HK-2 (cell line): ENCODE data around the gene MYO1D.
A peak's percentile ranks its signal among the peaks of the same experiment; 100 is the strongest.

Experiments
- DNase-seq: peaks from one replicate; pipeline ENCODE4 v3.0.0-alpha.2; 2018; ENCODE audit not compliant: unreplicated experiment

The MYO1D gene

DNA sequence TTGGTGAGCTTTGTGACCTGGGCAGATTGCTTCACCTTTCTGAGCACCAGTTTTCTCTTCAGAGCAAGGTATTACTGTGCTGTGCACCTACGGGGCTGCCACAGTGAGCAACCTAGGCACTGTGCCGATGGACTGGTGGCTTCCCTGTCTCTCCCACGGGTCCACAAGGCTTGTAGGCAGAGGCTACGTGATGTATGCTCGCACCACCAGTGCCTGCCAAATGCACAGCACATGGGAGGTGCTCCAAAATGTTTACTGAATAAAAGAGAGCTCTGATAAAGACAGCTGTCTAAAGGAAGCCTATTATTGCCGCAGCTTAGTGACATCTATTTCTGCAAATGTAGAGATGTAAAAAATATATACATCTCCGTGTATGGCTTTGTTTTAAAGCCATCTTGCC is 251.0 kb downstream of the MYO1D start:
- DNase-seq = no peak

DNA sequence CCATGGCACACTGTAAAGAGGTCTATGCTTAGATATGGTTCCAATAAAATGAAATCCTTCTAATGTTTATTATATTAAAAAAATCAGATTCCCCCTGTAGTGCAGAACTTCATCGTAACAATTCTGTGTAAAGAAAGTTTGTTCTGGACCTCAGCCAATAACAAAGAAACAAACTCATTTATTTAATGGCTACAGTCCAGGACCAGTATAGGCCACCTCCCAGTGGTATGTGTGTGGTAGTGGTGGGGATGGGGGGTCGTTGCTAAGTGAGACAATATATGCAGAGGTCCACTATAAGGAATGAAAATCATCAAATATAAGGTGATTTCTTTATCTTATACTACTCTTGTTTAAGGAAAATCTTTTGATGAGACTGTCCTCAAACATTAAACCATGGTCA is 253.7 kb downstream of the MYO1D start:
- no peak for DNase-seq

DNA sequence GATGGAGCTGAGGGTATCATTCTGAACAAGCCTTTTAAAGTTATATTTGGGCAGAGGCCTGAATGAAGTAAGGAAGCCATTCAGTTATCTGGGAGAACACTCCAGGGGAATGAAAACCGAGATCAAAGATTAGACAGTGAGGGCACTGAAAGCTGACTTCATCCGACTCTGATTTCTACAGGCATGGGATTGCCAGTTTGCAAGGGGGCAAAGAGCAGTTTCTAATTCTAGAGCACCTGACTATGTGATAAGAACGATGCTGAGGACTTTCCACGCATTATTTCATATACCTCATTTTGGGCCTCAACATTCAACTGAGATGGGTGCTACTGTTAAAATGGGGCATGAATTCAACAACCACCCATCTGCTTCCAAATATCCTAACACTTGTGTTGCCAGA is 254.4 kb downstream of the MYO1D start:
- DNase-seq = no peak

DNA sequence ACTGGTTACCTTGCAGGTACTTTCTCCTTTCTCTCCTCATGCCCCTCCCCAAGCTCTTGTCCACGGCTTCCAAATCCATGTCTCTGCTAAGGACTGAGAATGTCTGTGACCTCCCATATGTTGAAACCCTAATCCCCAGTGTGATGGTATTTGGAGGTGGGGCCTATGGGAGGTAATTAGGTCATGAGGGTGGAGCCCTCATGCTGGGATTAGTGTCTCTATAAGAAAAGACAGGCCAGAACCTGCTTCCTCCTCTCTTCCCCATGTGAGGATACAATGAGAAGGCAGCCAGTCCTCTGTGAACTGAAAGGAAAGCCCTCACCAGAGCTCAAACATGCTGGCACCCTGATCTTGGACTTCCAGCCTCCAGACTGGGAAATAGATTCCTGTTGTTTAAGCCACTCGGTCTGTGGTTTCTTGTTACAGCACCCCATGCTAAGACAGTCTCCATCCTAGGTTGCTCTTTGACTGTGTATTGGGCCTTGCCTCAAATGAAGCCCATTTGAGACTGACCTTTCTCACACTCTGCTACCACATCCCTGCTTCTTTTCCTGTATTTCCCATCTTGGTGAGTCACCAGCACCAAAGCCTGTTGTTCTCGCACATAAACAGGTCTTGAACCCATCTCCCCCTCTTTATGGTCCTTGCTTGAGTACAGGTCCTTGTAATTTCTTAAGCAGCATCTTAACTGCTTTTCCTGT is 255.2 kb downstream of the MYO1D start:
- DNase-seq = no peak

DNA sequence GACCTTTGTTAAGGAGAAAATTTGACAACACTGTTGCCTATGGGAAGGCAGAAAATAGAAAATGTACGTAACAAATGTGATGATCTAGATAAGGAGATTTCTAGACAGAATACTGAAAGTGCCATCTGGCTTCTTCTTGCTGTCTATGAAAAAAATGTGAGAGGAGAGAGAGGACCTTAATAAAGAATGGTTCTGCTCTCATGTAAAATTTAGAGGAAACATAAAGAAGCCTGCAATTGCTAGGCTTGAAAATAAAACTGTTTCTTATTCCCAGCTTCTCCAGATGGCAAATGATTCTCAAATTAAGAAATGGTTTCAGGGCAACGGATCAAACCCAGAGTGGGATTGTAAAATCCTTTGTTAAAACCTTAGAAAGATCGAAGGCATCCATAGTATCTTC is 261.6 kb downstream of the MYO1D start:
- no peak for DNase-seq

DNA sequence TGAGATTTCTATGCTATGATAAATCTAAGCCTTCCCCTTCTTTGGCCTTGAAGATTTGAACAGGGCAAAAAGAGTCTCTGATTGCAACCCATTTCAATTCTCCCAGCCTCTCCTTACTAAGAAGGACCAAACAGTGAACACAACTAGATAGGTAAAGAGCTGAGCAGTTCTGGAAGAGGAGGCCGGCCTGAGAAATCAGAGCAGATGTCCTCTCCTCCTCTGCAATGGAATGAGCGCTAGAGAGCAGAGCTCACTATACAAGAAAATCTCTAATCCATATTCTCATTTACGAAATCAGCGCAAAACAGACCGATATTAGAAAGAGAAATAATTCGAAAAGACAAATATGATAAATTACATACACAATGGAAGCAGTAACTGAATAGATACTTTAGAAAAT is 266.0 kb downstream of the MYO1D start:
- no peak for DNase-seq

DNA sequence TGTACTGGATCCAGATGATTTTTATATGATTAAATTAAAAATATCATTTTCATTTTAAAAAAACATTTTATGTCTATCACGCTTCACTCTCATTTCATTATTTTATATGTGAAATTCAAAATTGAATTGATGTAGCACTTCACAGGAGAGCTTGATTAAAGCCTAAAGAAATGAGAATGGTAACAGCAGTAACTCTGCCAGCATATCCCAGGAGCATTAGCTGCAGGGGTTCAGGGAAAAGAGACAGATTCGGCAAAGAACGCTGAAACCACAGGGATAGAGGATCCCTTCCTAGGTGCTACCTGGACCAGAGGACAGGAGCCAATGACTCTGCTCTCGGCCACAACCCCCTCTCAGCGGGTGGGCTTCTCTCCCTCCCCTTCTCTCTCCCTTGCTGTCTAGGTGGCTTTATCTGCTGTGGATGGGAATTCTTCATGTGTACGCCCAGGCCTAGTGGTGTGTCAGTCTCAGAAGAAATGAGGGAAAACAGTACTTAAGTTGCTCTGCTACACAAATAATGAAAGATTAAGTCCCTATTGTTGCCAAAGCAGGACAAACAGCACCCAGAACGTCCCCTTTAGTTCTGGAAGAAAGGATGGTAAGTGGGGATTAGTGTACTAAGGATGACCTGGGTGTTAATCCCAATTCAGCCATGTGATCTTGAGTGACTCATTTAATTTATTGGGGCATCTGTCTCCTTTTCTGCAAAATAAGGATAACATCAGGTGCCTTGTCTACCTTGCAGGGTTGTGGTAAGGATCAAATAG is 266.9 kb downstream of the MYO1D start:
- DNase-seq = no peak

DNA sequence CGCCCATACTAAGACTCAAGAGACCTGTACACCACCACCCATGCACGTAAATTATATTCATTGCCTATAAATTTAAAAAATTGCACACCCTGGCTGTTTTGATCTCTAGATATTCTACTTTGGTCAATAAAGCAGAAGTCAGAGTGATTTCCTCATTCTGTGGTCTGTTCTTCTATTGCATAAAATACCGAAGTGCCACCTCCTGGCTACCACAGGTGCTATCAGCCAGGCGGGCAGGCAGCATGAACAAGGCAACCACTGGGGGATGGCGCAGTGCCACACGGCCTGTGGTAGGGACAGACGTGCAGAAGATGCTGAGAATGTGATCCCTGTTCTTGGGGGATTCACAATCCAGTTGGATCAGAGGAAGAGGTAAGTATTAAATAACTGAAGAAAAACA is 267.8 kb downstream of the MYO1D start:
- DNase-seq = peak; percentile 58

DNA sequence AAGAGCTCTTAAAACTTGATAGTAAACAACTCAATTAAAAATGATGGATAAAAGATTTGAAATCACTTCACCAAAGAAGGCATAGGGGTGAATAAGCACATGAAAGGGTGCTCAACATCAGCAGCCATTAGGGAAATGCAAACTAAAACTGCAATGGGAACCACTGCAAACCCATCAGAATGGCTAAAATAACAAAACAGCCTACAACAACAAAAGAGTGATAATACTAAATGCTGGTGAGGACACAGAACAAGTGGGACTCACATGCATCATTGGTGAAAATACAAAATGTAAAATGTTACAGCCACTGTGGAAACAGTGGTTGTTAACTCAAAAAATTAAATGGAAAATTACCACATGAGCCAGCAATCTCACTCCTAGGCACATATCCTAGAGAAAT is 268.7 kb downstream of the MYO1D start:
- DNase-seq = no peak

DNA sequence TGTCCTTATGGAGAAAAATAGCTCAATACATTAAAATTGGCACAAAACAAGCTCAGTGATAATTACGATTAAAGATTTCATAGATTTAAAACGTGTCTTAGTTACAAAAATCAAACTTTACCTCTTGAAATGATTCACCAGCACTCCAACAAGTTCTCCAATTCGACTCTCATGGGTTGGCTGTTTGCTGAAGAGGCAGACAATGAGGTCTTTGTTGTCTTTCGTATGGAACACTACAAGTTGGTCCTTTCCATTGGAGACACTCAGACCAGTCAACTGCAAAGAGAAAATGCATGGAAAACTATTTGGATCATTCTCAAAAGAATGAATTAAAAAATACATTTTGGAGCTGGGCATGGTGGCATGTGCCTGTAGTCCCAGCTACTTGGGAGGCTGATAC is 272.0 kb downstream of the MYO1D start:
- no peak for DNase-seq

DNA sequence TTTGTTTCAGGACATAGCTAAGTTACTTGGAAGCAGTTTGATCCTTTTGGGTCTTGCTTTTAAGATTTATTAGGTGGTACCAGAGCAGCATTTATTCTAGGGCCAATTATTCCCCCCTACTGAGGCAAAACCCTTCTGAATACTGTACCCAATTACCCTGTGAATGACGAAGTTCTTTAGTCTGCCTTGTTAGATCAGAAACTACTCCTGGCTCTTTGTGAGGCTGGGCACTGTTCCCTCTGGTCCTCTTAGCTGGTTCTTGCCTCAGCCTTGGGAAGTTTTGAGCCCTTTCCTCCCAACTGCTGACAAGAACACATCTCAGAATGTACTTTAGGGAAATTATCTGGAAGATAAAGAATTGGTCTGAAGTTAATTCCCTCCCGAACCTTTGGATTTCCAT is 274.5 kb downstream of the MYO1D start:
- no peak for DNase-seq

DNA sequence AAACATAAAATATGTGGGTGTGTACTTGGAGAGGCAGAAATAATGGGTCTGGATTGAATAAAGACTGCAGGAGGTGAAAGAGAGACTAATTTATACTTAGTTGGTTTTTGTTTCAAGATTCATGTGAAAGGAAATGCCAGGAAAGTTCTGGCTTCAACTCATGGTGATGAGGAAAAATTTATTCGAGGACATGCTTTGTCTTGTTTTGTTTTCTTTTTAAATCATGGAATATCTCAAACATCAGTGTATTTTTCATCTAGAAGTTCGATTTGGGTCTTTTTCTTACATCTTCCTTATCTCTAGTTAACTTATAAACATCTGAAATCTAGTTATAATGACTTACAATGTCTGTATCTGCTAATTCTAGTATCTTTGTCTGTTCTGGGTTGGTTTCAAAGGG is 275.1 kb downstream of the MYO1D start:
- no peak for DNase-seq

DNA sequence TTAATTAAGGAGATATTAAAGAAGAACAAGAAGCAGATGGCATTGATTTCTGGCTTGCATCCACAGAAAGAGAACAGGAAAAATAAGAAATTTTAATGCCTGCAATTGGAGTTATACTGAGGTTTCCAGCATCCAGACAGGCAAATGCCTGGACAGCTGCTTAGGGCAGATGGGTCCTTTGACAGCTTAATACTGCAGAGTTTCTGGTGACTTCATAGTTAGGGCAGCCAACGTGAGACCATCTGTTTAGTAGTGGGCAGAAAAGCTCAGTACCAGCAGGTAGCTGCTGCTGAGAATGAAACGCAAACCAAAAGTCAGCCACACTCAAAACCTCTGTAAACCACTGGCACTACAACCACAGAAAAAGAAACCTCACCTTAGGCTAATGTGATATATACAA is 280.3 kb downstream of the MYO1D start:
- no peak for DNase-seq

DNA sequence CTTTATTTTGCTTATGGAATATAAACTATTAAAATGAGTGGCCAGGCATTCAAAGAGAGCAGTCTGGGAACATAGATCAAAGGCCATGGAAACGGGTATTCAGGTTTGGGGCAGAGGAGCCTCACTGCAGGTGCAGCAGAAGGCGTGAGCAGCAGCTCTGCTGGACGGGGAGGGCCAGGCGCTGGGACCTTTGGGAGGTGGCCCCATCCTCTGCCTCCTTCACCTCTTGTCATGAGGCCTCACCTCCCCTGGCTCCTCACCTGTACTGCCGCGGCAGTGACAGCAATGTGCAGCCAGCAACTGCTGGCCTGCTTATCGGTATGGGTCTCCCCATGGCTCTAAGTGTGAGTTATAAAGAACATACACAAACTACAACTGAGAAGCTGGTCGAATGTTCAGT is 280.7 kb downstream of the MYO1D start:
- DNase-seq = no peak

DNA sequence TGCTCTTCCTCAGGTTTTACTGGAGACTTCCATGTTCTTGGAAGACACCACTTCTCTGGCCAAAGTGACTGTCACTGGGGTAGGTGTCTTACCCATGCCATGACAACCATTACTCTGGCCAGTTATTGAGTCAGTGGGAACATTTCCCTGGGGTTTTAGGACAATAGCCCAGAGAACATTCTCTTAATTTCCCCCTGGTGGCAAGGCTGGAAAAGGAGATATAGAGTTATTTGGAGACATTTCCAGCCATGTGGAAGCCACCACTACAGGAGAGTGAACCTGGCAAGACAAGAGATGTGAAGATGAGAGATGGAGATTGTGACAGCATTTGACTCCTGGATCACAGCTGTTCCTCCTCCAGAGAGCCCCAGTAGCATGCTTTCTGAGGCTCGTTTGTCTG is 283.9 kb downstream of the MYO1D start:
- no peak for DNase-seq

DNA sequence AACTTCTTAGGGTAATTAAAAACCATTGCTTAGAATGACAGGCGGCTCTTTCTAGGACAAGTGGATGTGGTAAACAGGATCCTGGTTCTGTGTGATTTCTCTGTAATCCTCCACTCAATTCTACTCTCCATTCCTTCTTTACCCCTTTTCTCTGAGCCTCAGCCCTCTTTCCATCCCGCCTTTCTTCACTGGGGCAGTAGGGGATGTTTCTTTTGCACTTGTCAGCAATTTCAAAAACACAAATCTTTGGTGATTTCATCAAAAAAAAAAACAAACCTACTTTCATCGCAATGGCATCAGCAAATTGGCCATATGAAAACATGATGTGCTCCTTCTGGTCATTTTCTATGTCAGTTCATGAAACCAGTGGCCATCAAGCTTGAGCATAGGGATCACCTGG is 285.5 kb downstream of the MYO1D start:
- DNase-seq = no peak

DNA sequence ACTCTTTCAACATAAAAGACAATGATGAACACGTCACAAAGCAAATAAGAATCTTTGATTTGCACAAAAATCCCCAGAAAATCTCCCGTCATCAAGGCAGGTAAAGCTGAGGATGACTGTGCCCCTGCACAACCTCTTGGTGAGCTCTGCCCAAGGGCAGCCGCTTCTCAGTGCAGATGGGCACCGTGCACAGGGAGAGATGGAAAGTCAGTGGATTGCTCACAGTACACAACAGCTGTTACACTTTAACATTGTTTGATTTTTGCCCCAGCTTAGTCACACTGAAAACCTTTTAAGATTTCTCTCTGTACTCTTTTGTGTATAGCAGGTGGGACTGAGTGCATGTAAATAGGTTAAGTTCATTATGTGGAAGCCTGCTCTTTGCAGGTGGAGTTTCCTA is 285.9 kb downstream of the MYO1D start:
- DNase-seq = no peak

DNA sequence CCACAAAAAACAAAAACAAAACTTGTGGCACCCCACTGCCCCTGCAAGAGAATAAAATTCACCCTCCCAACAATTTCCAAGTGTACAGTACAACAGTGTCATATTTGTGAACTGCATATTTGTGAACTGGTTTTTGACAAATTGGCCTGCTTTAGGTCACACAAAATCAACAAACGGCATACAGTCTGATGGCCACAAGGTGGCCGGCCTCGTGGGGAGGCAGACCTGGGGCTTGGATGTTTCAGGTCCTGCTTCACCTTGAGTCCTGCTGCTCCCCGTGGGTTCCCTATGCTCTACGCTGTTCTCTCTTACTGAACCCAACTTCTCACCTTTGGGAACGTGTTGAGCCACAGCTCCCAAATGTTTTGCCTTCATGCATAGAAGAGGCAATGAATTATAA is 287.9 kb downstream of the MYO1D start:
- no peak for DNase-seq

DNA sequence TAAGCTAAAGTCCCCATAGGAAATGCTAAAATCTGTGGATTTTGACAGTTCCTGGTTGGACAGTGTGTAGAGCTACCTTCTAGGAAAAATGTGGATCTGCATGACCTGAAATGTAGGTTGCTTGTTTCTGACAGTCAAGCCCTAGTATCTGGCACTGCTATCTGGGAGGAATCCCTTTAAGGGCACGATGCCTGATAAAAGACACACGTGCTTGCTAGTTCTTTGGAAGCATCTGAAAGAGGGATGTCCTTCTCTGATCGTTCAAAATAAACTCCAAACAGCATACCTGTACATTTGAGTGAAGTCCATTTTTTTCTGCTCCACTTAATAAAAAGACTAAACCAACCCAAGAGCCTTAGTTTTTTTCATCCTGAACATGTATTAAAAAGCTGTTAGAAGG is 288.8 kb downstream of the MYO1D start:
- DNase-seq = no peak

DNA sequence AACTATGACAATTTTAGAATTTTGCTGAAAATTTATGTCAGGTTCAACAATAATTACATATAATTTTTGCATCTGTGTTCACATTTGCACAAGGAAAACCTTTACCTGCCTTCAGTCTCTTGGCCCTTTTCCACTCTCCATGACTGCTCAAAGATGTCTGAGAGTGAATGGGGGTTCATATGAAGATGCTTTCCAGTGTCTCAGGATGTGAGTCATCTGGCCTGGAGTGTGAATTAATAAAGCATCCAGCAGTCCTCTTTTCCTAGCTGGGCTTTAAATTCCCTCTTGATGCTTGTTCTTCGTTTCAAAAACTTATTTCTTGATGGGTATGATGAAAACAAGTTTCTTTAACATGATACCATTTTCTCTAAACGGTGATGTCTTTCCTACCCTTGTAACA is 290.3 kb downstream of the MYO1D start:
- DNase-seq = no peak

DNA sequence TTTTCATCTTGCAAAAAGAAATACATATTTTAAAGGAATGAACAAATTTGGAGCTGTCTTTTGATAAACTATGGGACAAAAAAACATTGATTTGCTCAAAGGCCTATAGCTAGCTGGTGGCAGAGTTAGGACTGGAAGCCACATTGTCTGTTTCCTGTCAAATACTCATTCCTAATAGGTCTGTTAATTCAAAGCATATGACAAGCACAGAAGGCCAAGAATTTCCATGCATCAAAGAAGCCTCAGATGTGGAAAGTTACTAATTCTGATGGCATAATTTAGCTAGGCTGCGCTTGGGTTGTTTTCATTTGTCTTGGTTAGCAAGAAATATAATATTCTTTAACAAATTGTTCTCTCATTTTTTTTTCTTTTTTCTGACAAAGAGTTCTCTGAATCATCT is 292.1 kb downstream of the MYO1D start:
- no peak for DNase-seq

DNA sequence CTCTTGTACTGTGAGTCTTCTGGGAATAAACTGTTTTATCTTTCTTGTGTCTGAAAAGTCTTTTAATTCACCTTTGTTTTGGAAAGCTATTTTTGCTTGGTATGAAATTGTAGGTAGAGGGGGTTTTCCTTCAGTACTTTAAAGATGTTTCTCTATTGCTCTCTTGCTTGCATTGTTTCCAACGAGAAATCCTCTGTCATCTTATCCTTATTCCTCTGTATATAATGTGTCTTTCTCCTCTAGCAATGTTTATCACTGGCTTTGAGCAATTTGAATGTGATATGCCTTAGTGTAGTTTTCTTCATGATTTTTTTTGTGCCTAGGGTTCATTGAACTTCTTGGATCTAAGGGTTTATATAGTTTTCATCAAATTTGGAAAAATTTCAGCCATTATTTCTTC is 293.9 kb downstream of the MYO1D start:
- no peak for DNase-seq

DNA sequence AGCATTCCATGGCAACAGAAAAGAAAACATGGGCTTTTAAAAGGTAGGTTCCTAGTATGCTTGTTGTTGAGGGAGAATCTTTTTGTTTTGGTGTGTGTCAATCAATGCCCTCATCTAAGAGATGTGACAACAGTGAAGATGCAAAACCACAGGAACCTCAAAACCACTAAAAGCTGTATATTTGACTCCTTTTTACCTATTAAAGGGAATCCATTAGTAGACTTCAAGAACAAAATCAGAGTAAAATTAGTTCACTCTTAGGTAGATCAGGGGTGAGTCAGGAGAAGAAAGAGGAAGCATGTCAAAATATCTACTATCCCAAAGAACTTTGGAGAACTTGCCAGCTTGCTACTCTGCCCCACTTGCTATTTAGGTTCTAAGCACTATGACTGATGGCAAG is 301.1 kb downstream of the MYO1D start:
- DNase-seq = no peak

DNA sequence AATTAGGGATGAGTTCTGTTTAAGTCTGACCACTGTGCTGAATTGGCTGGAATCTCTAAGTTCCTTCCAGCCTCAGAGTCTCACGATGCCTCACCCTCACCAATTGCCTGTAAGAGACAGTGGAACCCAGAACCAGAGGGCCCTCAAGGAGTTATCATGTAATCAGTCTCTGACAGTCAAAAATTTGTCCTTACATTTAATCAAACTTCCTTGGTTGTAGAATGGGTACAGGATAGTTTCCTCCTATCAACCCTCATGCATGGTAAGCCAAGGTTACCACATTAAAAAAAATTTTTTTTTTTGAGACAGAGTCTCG is 306.9 kb downstream of the MYO1D start:
- no peak for DNase-seq
